GM06990 (cell line): ENCODE measurements around the gene ITGB6.

Source experiments
- DNase-seq: peaks from one replicate; pipeline ENCODE4 v3.0.0-alpha.2; 2011; ENCODE audit not compliant: insufficient read length; ENCODE audit errors: extremely low read depth
- H3K27me3 ChIP-seq: replicated peaks from 2 replicates; pipeline ENCODE4 v1.6.0; 2011; ENCODE audit warnings: low read length; ENCODE audit not compliant: control insufficient read depth, insufficient read depth
- H3K36me3 ChIP-seq: 2 replicates; pipeline ENCODE4 v1.5.1; 2011; ENCODE audit warnings: low read length; ENCODE audit not compliant: control insufficient read depth, insufficient read depth
- H3K4me3 ChIP-seq: replicated peaks from 2 replicates; pipeline ENCODE4 v1.5.1; 2011; ENCODE audit warnings: low read depth, mild to moderate bottlenecking, control low read depth, low read length
- CTCF ChIP-seq: IDR thresholded peaks from 2 replicates; pipeline ENCODE4 v1.5.1; 2011; ENCODE audit warnings: low read length, control low read depth, mild to moderate bottlenecking, inconsistent platforms; ENCODE audit not compliant: insufficient read depth, poor library complexity, severe bottlenecking

ITGB6 gene

GRCh38 chr2:160139991-160140390 is 60.1 kb downstream of the ITGB6 start:
- H3K36me3 ChIP-seq: no peaks in the 10 kb centered on the region
- no peak for DNase-seq
- TF ChIP-seq CTCF: no peak
- H3K4me3 ChIP-seq: no peak overlapping the region
- H3K27me3 ChIP-seq: no peaks in the 10 kb centered on the region; the same call in 1 of the 2 replicates

GRCh38 chr2:160139350-160139749 is 60.7 kb downstream of the ITGB6 start:
- Histone ChIP-seq H3K36me3 (no peaks in the 10 kb centered on the region), H3K27me3 (no peaks in the 10 kb centered on the region; the same call in 1 of the 2 replicates), H3K4me3 (no peak overlapping the region)
- no peak for DNase-seq
- TF ChIP-seq CTCF: no peak

- Histone ChIP-seq H3K27me3 (no peaks in the 10 kb centered on the region), H3K4me3 (no peak overlapping the region), H3K36me3 (no peaks in the 10 kb centered on the region)
- DNase-seq: no peak
- TF ChIP-seq CTCF: no peak
Observed at GRCh38 chr2:160138406-160138805, 61.7 kb downstream of the ITGB6 start.

GRCh38 chr2:160137464-160137863 is 62.6 kb downstream of the ITGB6 start:
- no peak overlapping the region for H3K4me3 ChIP-seq
- TF ChIP-seq CTCF: no peak
- DNase-seq: no peak
- H3K27me3 ChIP-seq: no peaks in the 10 kb centered on the region
- H3K36me3 ChIP-seq: no peaks in the 10 kb centered on the region

- no peaks in the 10 kb centered on the region for H3K27me3 ChIP-seq
- H3K4me3 ChIP-seq: no peak overlapping the region
- no peak for DNase-seq
- TF ChIP-seq CTCF: no peak
- no peaks in the 10 kb centered on the region for H3K36me3 ChIP-seq
Observed at GRCh38 chr2:160132761-160133160, 67.3 kb downstream of the ITGB6 start.

- no peaks in the 10 kb centered on the region; the same call in 1 of the 2 replicates for H3K27me3 ChIP-seq
- TF ChIP-seq CTCF: no peak
- H3K4me3 ChIP-seq: no peak overlapping the region
Observed at GRCh38 chr2:160126756-160127155, 73.3 kb downstream of the ITGB6 start.

More at GRCh38 chr2:160126756-160127155, 73.3 kb downstream of the ITGB6 start:
- H3K36me3 ChIP-seq: no peaks in the 10 kb centered on the region
- no peak for DNase-seq
